ENCODE results near the gene ZMIZ2. TPM values are rescaled to one million over a fixed set of nuclear protein-coding genes. Genes with fewer than 3 reads are reported as not detected.

ZMIZ2 gene
- total and polyA plus RNA-seq, 2 donors (not counting 1 experiment from before 2014, with no cell fraction given), result 254 to 442 TPM

- TF ChIP-seq EZH2 (IDR thresholded peaks at IDR 0.05; ENCODE audit: borderline replicate concordance, insufficient read depth, low read depth, low read length, poor library complexity, severe bottlenecking), result no peak
- TF ChIP-seq, protein P1, sequence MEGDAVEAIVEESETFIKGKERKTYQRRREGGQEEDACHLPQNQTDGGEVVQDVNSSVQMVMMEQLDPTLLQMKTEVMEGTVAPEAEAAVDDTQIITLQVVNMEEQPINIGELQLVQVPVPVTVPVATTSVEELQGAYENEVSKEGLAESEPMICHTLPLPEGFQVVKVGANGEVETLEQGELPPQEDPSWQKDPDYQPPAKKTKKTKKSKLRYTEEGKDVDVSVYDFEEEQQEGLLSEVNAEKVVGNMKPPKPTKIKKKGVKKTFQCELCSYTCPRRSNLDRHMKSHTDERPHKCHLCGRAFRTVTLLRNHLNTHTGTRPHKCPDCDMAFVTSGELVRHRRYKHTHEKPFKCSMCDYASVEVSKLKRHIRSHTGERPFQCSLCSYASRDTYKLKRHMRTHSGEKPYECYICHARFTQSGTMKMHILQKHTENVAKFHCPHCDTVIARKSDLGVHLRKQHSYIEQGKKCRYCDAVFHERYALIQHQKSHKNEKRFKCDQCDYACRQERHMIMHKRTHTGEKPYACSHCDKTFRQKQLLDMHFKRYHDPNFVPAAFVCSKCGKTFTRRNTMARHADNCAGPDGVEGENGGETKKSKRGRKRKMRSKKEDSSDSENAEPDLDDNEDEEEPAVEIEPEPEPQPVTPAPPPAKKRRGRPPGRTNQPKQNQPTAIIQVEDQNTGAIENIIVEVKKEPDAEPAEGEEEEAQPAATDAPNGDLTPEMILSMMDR (IDR thresholded peaks at IDR 0.05), result no peak
- Mint-ChIP-seq H3K9me3 (ENCODE audit: insufficient read depth) (no peaks in the 10 kb centered on the region), H3K27ac (no peak overlapping the region), H3K27me3 (no peaks in the 10 kb centered on the region), H3K4me3 (no peak overlapping the region), H3K4me1 (peaks cover 41% of the 10 kb centered on the region)
- ChIA-PET POLR2A (no interaction called here), CTCF (no interaction called here)
- Histone ChIP-seq H3K27ac (ENCODE audit: low read length in 2 of 2) (no peak overlapping the region), H3K27me3 (replicated peaks in 1 of 4; ENCODE audit: control extremely low read depth in 1 of 4, control insufficient read depth in 3 of 4, insufficient read depth in 4 of 4, low read length in 3 of 4) (no peaks in the 10 kb centered on the region), H4K20me1 (ENCODE audit: control insufficient read depth, insufficient read depth, low read length, poor library complexity, severe bottlenecking) (peaks cover 77% of the 10 kb centered on the region), H2AFZ (ENCODE audit: insufficient read depth, low read depth, low read length, poor library complexity, severe bottlenecking) (no peak overlapping the region), H3K9me3 (ENCODE audit: control extremely low read depth in 1 of 3, control insufficient read depth in 2 of 3, insufficient read depth in 1 of 3, low read length in 2 of 3) (no peaks in the 10 kb centered on the region), H3K4me1 (ENCODE audit: control insufficient read depth in 2 of 2, insufficient read depth in 2 of 2, low read length in 2 of 2) (peaks cover 41 to 44% of the 10 kb centered on the region in 2 donors), H3K79me2 (ENCODE audit: control insufficient read depth, insufficient read depth, low read length) (peaks cover 69% of the 10 kb centered on the region), H3K4me2 (replicated peaks; ENCODE audit: low read depth, low read length, poor library complexity, severe bottlenecking) (no peak overlapping the region), H3K4me3 (ENCODE audit: control extremely low read depth in 1 of 5, extremely low read depth in 1 of 5, insufficient read depth in 1 of 5, low read depth in 2 of 5, low read length in 4 of 5) (no peak overlapping the region), H3K36me3 (replicated peaks in 1 of 2; ENCODE audit: control extremely low read depth in 1 of 2, control insufficient read depth in 1 of 2, extremely low read depth in 1 of 2, insufficient read depth in 2 of 2, low read length in 1 of 2) (peaks cover 0 to 66% of the 10 kb centered on the region in 2 experiments), H3K9ac (ENCODE audit: low read length) (no peak overlapping the region)
- no peak for DNase-seq
- 97% methylated on average over 10 of the region's 10 CpGs for WGBS (ENCODE audit: insufficient coverage)
- no peak for ATAC-seq (ENCODE audit: low read depth)
- intact Hi-C loops (cut with micrococcal nuclease), result no loop called here
Observed at GRCh38 chr7:44757311-44757710, 8.7 kb downstream of the ZMIZ2 start.

DNA sequence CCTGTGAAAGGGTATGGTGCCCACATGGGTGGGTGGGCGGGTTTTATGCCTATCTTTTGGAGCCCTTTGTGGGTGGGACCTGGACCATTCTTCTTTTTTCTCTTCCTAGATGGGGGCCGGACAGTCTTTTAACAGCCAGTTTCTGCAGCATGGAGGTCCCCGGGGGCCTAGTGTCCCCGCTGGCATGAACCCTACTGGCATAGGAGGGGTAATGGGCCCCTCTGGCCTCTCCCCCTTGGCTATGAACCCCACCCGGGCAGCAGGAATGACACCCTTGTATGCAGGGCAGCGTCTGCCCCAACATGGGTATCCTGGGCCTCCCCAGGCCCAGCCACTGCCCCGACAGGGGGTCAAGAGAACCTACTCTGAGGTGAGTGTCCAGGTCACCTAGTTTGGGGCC lies 9.1 kb downstream of the ZMIZ2 start:
- WGBS (ENCODE audit: insufficient coverage), result 100% methylated on average over 5 of the region's 7 CpGs
- Histone ChIP-seq H3K27ac (ENCODE audit: low read length in 2 of 2) (no peak overlapping the region), H3K36me3 (replicated peaks in 1 of 2; ENCODE audit: control extremely low read depth in 1 of 2, control insufficient read depth in 1 of 2, extremely low read depth in 1 of 2, insufficient read depth in 2 of 2, low read length in 1 of 2) (peaks cover 0 to 69% of the 10 kb centered on the region in 2 experiments)

More for the DNA sequence above, 9.1 kb downstream of the ZMIZ2 start:
- Histone ChIP-seq H3K4me1 (ENCODE audit: control insufficient read depth in 2 of 2, insufficient read depth in 2 of 2, low read length in 2 of 2) (peaks cover 37 to 39% of the 10 kb centered on the region in 2 donors), H3K79me2 (ENCODE audit: control insufficient read depth, insufficient read depth, low read length) (peaks cover 65% of the 10 kb centered on the region), H3K27me3 (replicated peaks in 1 of 4; ENCODE audit: control extremely low read depth in 1 of 4, control insufficient read depth in 3 of 4, insufficient read depth in 4 of 4, low read length in 3 of 4) (no peaks in the 10 kb centered on the region), H4K20me1 (ENCODE audit: control insufficient read depth, insufficient read depth, low read length, poor library complexity, severe bottlenecking) (peaks cover 81% of the 10 kb centered on the region), H3K9me3 (ENCODE audit: control extremely low read depth in 1 of 3, control insufficient read depth in 2 of 3, insufficient read depth in 1 of 3, low read length in 2 of 3) (no peaks in the 10 kb centered on the region), H2AFZ (ENCODE audit: insufficient read depth, low read depth, low read length, poor library complexity, severe bottlenecking) (no peak overlapping the region), H3K9ac (ENCODE audit: low read length) (no peak overlapping the region), H3K4me2 (replicated peaks; ENCODE audit: low read depth, low read length, poor library complexity, severe bottlenecking) (no peak overlapping the region), H3K4me3 (ENCODE audit: control extremely low read depth in 1 of 5, extremely low read depth in 1 of 5, insufficient read depth in 1 of 5, low read depth in 2 of 5, low read length in 4 of 5) (no peak overlapping the region)
- no peak overlapping the region for H3K27ac Mint-ChIP-seq
- H3K4me3 Mint-ChIP-seq, result no peak overlapping the region
- ChIA-PET POLR2A (no interaction called here), CTCF (no interaction called here)
- DNase-seq (no peak), ATAC-seq (ENCODE audit: low read depth) (no peak)
- intact Hi-C loops (cut with micrococcal nuclease), result no loop called here
- TF ChIP-seq, protein P1 (IDR thresholded peaks at IDR 0.05), result no peak
- TF ChIP-seq EZH2 (IDR thresholded peaks at IDR 0.05; ENCODE audit: borderline replicate concordance, insufficient read depth, low read depth, low read length, poor library complexity, severe bottlenecking), result no peak
- H3K4me1 Mint-ChIP-seq, result peaks cover 37% of the 10 kb centered on the region
- H3K9me3 Mint-ChIP-seq (ENCODE audit: insufficient read depth), result no peaks in the 10 kb centered on the region
- no peaks in the 10 kb centered on the region for H3K27me3 Mint-ChIP-seq
